HL-60 (cell line): ENCODE measurements around the gene GMDS.

Source experiments
- CTCF ChIP-seq: IDR thresholded peaks from one replicate; pipeline ENCODE4 v1.5.1; 2011; ENCODE audit warnings: low read length, control low read depth, inconsistent platforms; ENCODE audit not compliant: insufficient read depth
- GABPA ChIP-seq: IDR thresholded peaks from 2 replicates; pipeline ENCODE4 v1.6.1; 2012; ENCODE audit warnings: low read depth

GRCh38 chr6:1611322-1611571 lies 634.2 kb downstream of the GMDS start:
- TF ChIP-seq CTCF (no peak), GABPA (no peak)
